Measurements from ENCODE around the gene SPOCK2. TPM values are rescaled to one million over a fixed set of nuclear protein-coding genes. Genes with fewer than 3 reads are reported as not detected.
A peak's percentile ranks its signal among the peaks of the same experiment; 100 is the strongest.

The SPOCK2 gene
- total and polyA plus RNA-seq, 2 of the 13 experiments (the other 11 are each of a cell fraction or from before 2014, with no cell fraction given): 8.6 to 30.6 TPM

GRCh38 chr10:72068901-72069446 is 19.4 kb downstream of the SPOCK2 start (continued):
- TF ChIP-seq, protein P1, sequence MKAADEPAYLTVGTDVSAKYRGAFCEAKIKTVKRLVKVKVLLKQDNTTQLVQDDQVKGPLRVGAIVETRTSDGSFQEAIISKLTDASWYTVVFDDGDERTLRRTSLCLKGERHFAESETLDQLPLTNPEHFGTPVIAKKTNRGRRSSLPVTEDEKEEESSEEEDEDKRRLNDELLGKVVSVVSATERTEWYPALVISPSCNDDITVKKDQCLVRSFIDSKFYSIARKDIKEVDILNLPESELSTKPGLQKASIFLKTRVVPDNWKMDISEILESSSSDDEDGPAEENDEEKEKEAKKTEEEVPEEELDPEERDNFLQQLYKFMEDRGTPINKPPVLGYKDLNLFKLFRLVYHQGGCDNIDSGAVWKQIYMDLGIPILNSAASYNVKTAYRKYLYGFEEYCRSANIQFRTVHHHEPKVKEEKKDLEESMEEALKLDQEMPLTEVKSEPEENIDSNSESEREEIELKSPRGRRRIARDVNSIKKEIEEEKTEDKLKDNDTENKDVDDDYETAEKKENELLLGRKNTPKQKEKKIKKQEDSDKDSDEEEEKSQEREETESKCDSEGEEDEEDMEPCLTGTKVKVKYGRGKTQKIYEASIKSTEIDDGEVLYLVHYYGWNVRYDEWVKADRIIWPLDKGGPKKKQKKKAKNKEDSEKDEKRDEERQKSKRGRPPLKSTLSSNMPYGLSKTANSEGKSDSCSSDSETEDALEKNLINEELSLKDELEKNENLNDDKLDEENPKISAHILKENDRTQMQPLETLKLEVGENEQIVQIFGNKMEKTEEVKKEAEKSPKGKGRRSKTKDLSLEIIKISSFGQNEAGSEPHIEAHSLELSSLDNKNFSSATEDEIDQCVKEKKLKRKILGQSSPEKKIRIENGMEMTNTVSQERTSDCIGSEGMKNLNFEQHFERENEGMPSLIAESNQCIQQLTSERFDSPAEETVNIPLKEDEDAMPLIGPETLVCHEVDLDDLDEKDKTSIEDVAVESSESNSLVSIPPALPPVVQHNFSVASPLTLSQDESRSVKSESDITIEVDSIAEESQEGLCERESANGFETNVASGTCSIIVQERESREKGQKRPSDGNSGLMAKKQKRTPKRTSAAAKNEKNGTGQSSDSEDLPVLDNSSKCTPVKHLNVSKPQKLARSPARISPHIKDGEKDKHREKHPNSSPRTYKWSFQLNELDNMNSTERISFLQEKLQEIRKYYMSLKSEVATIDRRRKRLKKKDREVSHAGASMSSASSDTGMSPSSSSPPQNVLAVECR (CRISPR knock-in tag; IDR thresholded peaks at IDR 0.05; ENCODE audit: borderline replicate concordance): peak; percentile 58; the same call in 1 of the 2 replicates
- TF ChIP-seq, protein P2, sequence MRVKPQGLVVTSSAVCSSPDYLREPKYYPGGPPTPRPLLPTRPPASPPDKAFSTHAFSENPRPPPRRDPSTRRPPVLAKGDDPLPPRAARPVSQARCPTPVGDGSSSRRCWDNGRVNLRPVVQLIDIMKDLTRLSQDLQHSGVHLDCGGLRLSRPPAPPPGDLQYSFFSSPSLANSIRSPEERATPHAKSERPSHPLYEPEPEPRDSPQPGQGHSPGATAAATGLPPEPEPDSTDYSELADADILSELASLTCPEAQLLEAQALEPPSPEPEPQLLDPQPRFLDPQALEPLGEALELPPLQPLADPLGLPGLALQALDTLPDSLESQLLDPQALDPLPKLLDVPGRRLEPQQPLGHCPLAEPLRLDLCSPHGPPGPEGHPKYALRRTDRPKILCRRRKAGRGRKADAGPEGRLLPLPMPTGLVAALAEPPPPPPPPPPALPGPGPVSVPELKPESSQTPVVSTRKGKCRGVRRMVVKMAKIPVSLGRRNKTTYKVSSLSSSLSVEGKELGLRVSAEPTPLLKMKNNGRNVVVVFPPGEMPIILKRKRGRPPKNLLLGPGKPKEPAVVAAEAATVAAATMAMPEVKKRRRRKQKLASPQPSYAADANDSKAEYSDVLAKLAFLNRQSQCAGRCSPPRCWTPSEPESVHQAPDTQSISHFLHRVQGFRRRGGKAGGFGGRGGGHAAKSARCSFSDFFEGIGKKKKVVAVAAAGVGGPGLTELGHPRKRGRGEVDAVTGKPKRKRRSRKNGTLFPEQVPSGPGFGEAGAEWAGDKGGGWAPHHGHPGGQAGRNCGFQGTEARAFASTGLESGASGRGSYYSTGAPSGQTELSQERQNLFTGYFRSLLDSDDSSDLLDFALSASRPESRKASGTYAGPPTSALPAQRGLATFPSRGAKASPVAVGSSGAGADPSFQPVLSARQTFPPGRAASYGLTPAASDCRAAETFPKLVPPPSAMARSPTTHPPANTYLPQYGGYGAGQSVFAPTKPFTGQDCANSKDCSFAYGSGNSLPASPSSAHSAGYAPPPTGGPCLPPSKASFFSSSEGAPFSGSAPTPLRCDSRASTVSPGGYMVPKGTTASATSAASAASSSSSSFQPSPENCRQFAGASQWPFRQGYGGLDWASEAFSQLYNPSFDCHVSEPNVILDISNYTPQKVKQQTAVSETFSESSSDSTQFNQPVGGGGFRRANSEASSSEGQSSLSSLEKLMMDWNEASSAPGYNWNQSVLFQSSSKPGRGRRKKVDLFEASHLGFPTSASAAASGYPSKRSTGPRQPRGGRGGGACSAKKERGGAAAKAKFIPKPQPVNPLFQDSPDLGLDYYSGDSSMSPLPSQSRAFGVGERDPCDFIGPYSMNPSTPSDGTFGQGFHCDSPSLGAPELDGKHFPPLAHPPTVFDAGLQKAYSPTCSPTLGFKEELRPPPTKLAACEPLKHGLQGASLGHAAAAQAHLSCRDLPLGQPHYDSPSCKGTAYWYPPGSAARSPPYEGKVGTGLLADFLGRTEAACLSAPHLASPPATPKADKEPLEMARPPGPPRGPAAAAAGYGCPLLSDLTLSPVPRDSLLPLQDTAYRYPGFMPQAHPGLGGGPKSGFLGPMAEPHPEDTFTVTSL (CRISPR knock-in tag; IDR thresholded peaks at IDR 0.05; ENCODE audit: borderline replicate concordance): peak; percentile 50; the same call in 1 of the 2 replicates
- TF ChIP-seq, protein P3, sequence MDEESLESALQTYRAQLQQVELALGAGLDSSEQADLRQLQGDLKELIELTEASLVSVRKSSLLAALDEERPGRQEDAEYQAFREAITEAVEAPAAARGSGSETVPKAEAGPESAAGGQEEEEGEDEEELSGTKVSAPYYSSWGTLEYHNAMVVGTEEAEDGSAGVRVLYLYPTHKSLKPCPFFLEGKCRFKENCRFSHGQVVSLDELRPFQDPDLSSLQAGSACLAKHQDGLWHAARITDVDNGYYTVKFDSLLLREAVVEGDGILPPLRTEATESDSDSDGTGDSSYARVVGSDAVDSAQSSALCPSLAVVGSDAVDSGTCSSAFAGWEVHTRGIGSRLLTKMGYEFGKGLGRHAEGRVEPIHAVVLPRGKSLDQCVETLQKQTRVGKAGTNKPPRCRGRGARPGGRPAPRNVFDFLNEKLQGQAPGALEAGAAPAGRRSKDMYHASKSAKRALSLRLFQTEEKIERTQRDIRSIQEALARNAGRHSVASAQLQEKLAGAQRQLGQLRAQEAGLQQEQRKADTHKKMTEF (CRISPR knock-in tag; IDR thresholded peaks at IDR 0.05): peak; percentile 27; the same call in 1 of the 2 replicates
- TF ChIP-seq CEBPG (CRISPR knock-in tag; IDR thresholded peaks at IDR 0.05) (peak; percentile 41), ESRRA (CRISPR knock-in tag; IDR thresholded peaks at IDR 0.05; ENCODE audit: low read depth) (peak; percentile 100), KAT7 (CRISPR knock-in tag; IDR thresholded peaks at IDR 0.05; ENCODE audit: borderline replicate concordance) (peak; percentile 21; the same call in 1 of the 2 replicates), TCF12 (IDR thresholded peaks at IDR 0.05) (no peak), TCF12 (CRISPR knock-in tag; IDR thresholded peaks at IDR 0.05) (0 out of 2 replicates have a peak, but pooled peaks have one; percentile 7), CBFB (CRISPR knock-in tag; IDR thresholded peaks at IDR 0.05) (0 out of 2 replicates have a peak, but pooled peaks have one; percentile 46), TBP (CRISPR knock-in tag; IDR thresholded peaks at IDR 0.05) (no peak), CERS6 (CRISPR knock-in tag; IDR thresholded peaks at IDR 0.05) (no peak), ZNF629 (CRISPR knock-in tag; conservative IDR thresholded peaks at IDR 0.05) (no peak)

Measured in HepG2 (cell line).